ENCODE data around the gene TSPAN31.
A peak's percentile ranks its signal among the peaks of the same experiment; 100 is the strongest.

TSPAN31 gene

GRCh38 chr12:57764662-57765002 is 19.8 kb downstream of the TSPAN31 start:
- Histone ChIP-seq H3K27ac (ENCODE audit: low read depth, low read length) (no peak overlapping the region), H3K4me2 (ENCODE audit: low read length) (peak overlapping the region; percentile 90), H3K4me3 (ENCODE audit: low read length) (peak overlapping the region; percentile 71), H3K9me2 (replicated peaks; ENCODE audit: control insufficient read depth, low read length) (no peaks in the 10 kb centered on the region), H3K4me1 (ENCODE audit: control insufficient read depth, low read length) (peaks cover 29% of the 10 kb centered on the region), H3K9me3 (ENCODE audit: control insufficient read depth, insufficient read depth, low read length) (no peaks in the 10 kb centered on the region), H3K79me2 (ENCODE audit: control insufficient read depth, low read length) (peaks cover 12% of the 10 kb centered on the region), H4K20me1 (ENCODE audit: control insufficient read depth, insufficient read depth, low read depth, low read length) (peaks cover 14% of the 10 kb centered on the region; the same call in 1 of the 2 replicates), H3F3A (ENCODE audit: control insufficient read depth, insufficient read depth) (peaks cover 15% of the 10 kb centered on the region), H3K36me3 (ENCODE audit: control insufficient read depth, low read length) (peaks cover 29% of the 10 kb centered on the region), H3K27me3 (ENCODE audit: control insufficient read depth, low read length) (peaks cover 30% of the 10 kb centered on the region)
- no peak for TF ChIP-seq CTCF (IDR thresholded peaks at IDR 0.05; ENCODE audit: low read depth, low read length, poor library complexity, severe bottlenecking)
- no peak for TF ChIP-seq EZH2phosphoT487 (IDR thresholded peaks at IDR 0.05; ENCODE audit: borderline replicate concordance, low read length)

- Histone ChIP-seq H3K4me1 (ENCODE audit: control insufficient read depth, low read length) (peaks cover 29% of the 10 kb centered on the region), H3K4me3 (ENCODE audit: low read length) (peak overlapping the region; percentile 71), H3K79me2 (ENCODE audit: control insufficient read depth, low read length) (peaks cover 7% of the 10 kb centered on the region), H3K27me3 (ENCODE audit: control insufficient read depth, low read length) (peaks cover 30% of the 10 kb centered on the region), H3K9me3 (ENCODE audit: control insufficient read depth, insufficient read depth, low read length) (no peaks in the 10 kb centered on the region), H3K36me3 (ENCODE audit: control insufficient read depth, low read length) (peaks cover 29% of the 10 kb centered on the region), H3F3A (ENCODE audit: control insufficient read depth, insufficient read depth) (peaks cover 15% of the 10 kb centered on the region), H3K27ac (ENCODE audit: low read depth, low read length) (no peak overlapping the region), H4K20me1 (ENCODE audit: control insufficient read depth, insufficient read depth, low read depth, low read length) (peaks cover 9% of the 10 kb centered on the region; the same call in 1 of the 2 replicates), H3K9me2 (replicated peaks; ENCODE audit: control insufficient read depth, low read length) (no peaks in the 10 kb centered on the region), H3K4me2 (ENCODE audit: low read length) (peak overlapping the region; percentile 90)
- TF ChIP-seq CTCF (IDR thresholded peaks at IDR 0.05; ENCODE audit: low read depth, low read length, poor library complexity, severe bottlenecking) (peak; percentile 72), EZH2phosphoT487 (IDR thresholded peaks at IDR 0.05; ENCODE audit: borderline replicate concordance, low read length) (no peak; the same call in 1 of the 2 replicates)
Measured at GRCh38 chr12:57765003-57765697, 20.3 kb downstream of the TSPAN31 start.

- Histone ChIP-seq H3K4me3 (ENCODE audit: low read length) (peak overlapping the region; percentile 71), H3K79me2 (ENCODE audit: control insufficient read depth, low read length) (peaks cover 4% of the 10 kb centered on the region), H4K20me1 (ENCODE audit: control insufficient read depth, insufficient read depth, low read depth, low read length) (0 out of 2 replicates have a peak, but pooled peaks cover 2% of the 10 kb centered on the region), H3K27me3 (ENCODE audit: control insufficient read depth, low read length) (peaks cover 30% of the 10 kb centered on the region), H3K9me2 (replicated peaks; ENCODE audit: control insufficient read depth, low read length) (no peaks in the 10 kb centered on the region), H3K4me1 (ENCODE audit: control insufficient read depth, low read length) (peaks cover 34% of the 10 kb centered on the region), H3K4me2 (ENCODE audit: low read length) (peak overlapping the region; percentile 90), H3K27ac (ENCODE audit: low read depth, low read length) (no peak overlapping the region), H3K36me3 (ENCODE audit: control insufficient read depth, low read length) (peaks cover 29% of the 10 kb centered on the region), H3F3A (ENCODE audit: control insufficient read depth, insufficient read depth) (peaks cover 15% of the 10 kb centered on the region), H3K9me3 (ENCODE audit: control insufficient read depth, insufficient read depth, low read length) (no peaks in the 10 kb centered on the region)
- TF ChIP-seq CTCF (IDR thresholded peaks at IDR 0.05; ENCODE audit: low read depth, low read length, poor library complexity, severe bottlenecking) (no peak), EZH2phosphoT487 (IDR thresholded peaks at IDR 0.05; ENCODE audit: borderline replicate concordance, low read length) (no peak)
Measured at GRCh38 chr12:57765698-57766463, 21.0 kb downstream of the TSPAN31 start.

Data from DOHH2 (cell line).